A673 (cell line): Measurements from ENCODE around the gene TMEM205. TPM values are rescaled to one million over a fixed set of nuclear protein-coding genes. Genes with fewer than 3 reads are reported as not detected.

Source experiments
- BruUV-seq: library from RNA; stranded (reverse); fragments of 400-500 nt; replicated peaks from 2 replicates; lab custom pipeline; 2021; lab: Mats Ljungman, UMichigan
- CTCF ChIA-PET: fragments of 300-600 bp; sonication (Branson Sonifier 250); formaldehyde crosslinking; loops from one replicate; lab custom pipeline; 2022; ENCODE audit warnings: antibody characterized with exemption; lab: Charles Lee
- POLR2A ChIA-PET: fragments of 300-600 bp; sonication (Branson Sonifier 250); formaldehyde crosslinking; loops from one replicate; lab custom pipeline; 2022; ENCODE audit warnings: antibody characterized with exemption; ENCODE audit not compliant: low non-redundant PET; lab: Charles Lee
- DNase-seq: peaks from one replicate; pipeline ENCODE4 v3.0.0-alpha.2; 2015; ENCODE audit warnings: low spot score
- H3K27ac ChIP-seq: fragments of 200-600 bp; sonication (generic); 2 replicates; pipeline ENCODE4 v1.5.1; 2016; ENCODE audit warnings: mixed run types, low read depth, mild to moderate bottlenecking, mixed read lengths, antibody characterized with exemption, low read length; ENCODE audit not compliant: poor library complexity, severe bottlenecking
- H3K27me3 ChIP-seq: fragments of 200-600 bp; sonication (generic); replicated peaks from 2 replicates; pipeline ENCODE4 v1.6.1; 2017; ENCODE audit warnings: mixed run types, low read depth, mild to moderate bottlenecking, mixed read lengths, antibody characterized with exemption, low read length; ENCODE audit not compliant: insufficient read depth, poor library complexity
- H3K36me3 ChIP-seq: fragments of 200-600 bp; sonication (generic); 2 replicates; pipeline ENCODE4 v1.6.1; 2016; ENCODE audit warnings: mixed run types, mild to moderate bottlenecking, mixed read lengths, antibody characterized with exemption, low read length; ENCODE audit not compliant: insufficient read depth, poor library complexity, severe bottlenecking
- H3K4me1 ChIP-seq: fragments of 200-600 bp; sonication (generic); 2 replicates; pipeline ENCODE4 v1.6.1; 2017; ENCODE audit warnings: mixed run types, mild to moderate bottlenecking, mixed read lengths, antibody characterized with exemption, low read length; ENCODE audit not compliant: insufficient read depth, poor library complexity, severe bottlenecking
- H3K4me3 ChIP-seq: fragments of 200-600 bp; sonication (generic); 2 replicates; pipeline ENCODE4 v1.5.1; 2016; ENCODE audit warnings: low read depth, mixed run types, mild to moderate bottlenecking, mixed read lengths, low read length; ENCODE audit not compliant: poor library complexity, severe bottlenecking
- H3K9me3 ChIP-seq: fragments of 200-600 bp; sonication (generic); 2 replicates; pipeline ENCODE4 v1.6.1; 2016; ENCODE audit warnings: mixed run types, low read depth, mild to moderate bottlenecking, mixed read lengths, antibody characterized with exemption, low read length; ENCODE audit not compliant: poor library complexity, severe bottlenecking
- EZH2 ChIP-seq: fragments of 200-600 bp; sonication (generic); IDR thresholded peaks from 2 replicates; pipeline ENCODE4 v1.6.1; 2017; ENCODE audit warnings: borderline replicate concordance, low read depth, mild to moderate bottlenecking, mixed read lengths, antibody characterized with exemption, low read length; ENCODE audit not compliant: poor library complexity, severe bottlenecking
- intact Hi-C: fragments of 100-400 bp; cut with micrococcal nuclease; formaldehyde crosslinking; loops from one replicate; pipeline ENCODE4 v1.10.0; 2022; ENCODE audit not compliant: unreplicated experiment
- total RNA-seq: library from RNA; stranded (reverse); gene quantifications from 2 replicates; pipeline ENCODE4 v1.2.3, GENCODE V29; 2021
- TF ChIP-seq, protein P1 (sequence below): fragments of 300-800, 200-600 bp; sonication (generic); conservative IDR thresholded peaks from 2 replicates; pipeline ENCODE4 v1.5.1; 2017; ENCODE audit warnings: low read depth, mild to moderate bottlenecking, antibody characterized with exemption, low read length, moderate library complexity, mixed read lengths

Gene TMEM205
- total RNA-seq, 1 experiment from 2014 or later, result 94.3 TPM

GRCh38 chr19:11338569-11339253, 7.4 kb downstream of the TMEM205 start:
- CTCF ChIA-PET, result interaction anchor here (0.6 kb wide), 1 partner anchor 45 kb away, joined by 3 read pairs; no protein-coding TSS in a partner anchor
- H3K4me3 ChIP-seq, result peak overlapping the region; percentile 78
- TF ChIP-seq EZH2, result no peak
- TF ChIP-seq, protein P1, sequence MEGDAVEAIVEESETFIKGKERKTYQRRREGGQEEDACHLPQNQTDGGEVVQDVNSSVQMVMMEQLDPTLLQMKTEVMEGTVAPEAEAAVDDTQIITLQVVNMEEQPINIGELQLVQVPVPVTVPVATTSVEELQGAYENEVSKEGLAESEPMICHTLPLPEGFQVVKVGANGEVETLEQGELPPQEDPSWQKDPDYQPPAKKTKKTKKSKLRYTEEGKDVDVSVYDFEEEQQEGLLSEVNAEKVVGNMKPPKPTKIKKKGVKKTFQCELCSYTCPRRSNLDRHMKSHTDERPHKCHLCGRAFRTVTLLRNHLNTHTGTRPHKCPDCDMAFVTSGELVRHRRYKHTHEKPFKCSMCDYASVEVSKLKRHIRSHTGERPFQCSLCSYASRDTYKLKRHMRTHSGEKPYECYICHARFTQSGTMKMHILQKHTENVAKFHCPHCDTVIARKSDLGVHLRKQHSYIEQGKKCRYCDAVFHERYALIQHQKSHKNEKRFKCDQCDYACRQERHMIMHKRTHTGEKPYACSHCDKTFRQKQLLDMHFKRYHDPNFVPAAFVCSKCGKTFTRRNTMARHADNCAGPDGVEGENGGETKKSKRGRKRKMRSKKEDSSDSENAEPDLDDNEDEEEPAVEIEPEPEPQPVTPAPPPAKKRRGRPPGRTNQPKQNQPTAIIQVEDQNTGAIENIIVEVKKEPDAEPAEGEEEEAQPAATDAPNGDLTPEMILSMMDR, result no peak
- POLR2A ChIA-PET, result interaction anchor here (0.6 kb wide), 1 partner anchor 1653 kb away, joined by 3 read pairs; no protein-coding TSS in a partner anchor
- intact Hi-C loops, result loop anchor here (5.0 kb wide), 1 partner anchor 266 kb away; no protein-coding TSS in a partner anchor
- BruUV-seq, result no TSS peak
- DNase-seq, result no peak
- no peaks in the 10 kb centered on the region for H3K27me3 ChIP-seq
- H3K36me3 ChIP-seq, result peaks cover 23% of the 10 kb centered on the region
- H3K4me1 ChIP-seq, result no peaks in the 10 kb centered on the region
- H3K27ac ChIP-seq, result peak overlapping the region; percentile 62
- H3K9me3 ChIP-seq, result no peaks in the 10 kb centered on the region

- DNase-seq, result no peak
- H3K4me3 ChIP-seq, result no peak overlapping the region
- BruUV-seq, result no TSS peak
- intact Hi-C loops, result loop anchor here (5.0 kb wide), 1 partner anchor 266 kb away; no protein-coding TSS in a partner anchor
- no peak for TF ChIP-seq EZH2
- TF ChIP-seq, protein P1, result no peak
- no peaks in the 10 kb centered on the region for H3K27me3 ChIP-seq
- ChIA-PET CTCF (interaction anchor here (0.6 kb wide), 1 partner anchor 44 kb away, joined by 3 read pairs; no protein-coding TSS in a partner anchor), POLR2A (interaction anchor here (0.6 to 0.7 kb wide), 2 partner anchors 174 to 1653 kb away, joined by 3 to 9 read pairs; no protein-coding TSS in a partner anchor)
- no peaks in the 10 kb centered on the region for H3K4me1 ChIP-seq
- peaks cover 28% of the 10 kb centered on the region for H3K36me3 ChIP-seq
- H3K9me3 ChIP-seq, result no peaks in the 10 kb centered on the region
- no peak overlapping the region for H3K27ac ChIP-seq
Observed at GRCh38 chr19:11338121-11338520, 7.9 kb downstream of the TMEM205 start.

- no peaks in the 10 kb centered on the region for H3K9me3 ChIP-seq
- ChIA-PET POLR2A (no interaction called here), CTCF (interaction anchor here (0.6 kb wide), 1 partner anchor 36 kb away, joined by 6 read pairs; no protein-coding TSS in a partner anchor)
- no peak overlapping the region for H3K27ac ChIP-seq
- H3K36me3 ChIP-seq, result peaks cover 32% of the 10 kb centered on the region
- H3K4me1 ChIP-seq, result no peaks in the 10 kb centered on the region
- no peak for TF ChIP-seq EZH2
- TF ChIP-seq, protein P1, result no peak
- intact Hi-C loops, result loop anchor here (5.0 kb wide), 1 partner anchor 265 kb away; no protein-coding TSS in a partner anchor
- BruUV-seq, result no TSS peak
- H3K27me3 ChIP-seq, result no peaks in the 10 kb centered on the region
- no peak overlapping the region for H3K4me3 ChIP-seq
- DNase-seq, result no peak
Observed at GRCh38 chr19:11337080-11337479, 9.0 kb downstream of the TMEM205 start.
